Loucy (cell line): ENCODE results near the gene ALPL.

ENCODE experiments used
- H2AFZ ChIP-seq: fragments of 200-600 bp; sonication (generic); 2 replicates; pipeline ENCODE4 v1.6.0; 2016; ENCODE audit warnings: antibody characterized with exemption, mild to moderate bottlenecking, low read length, moderate library complexity
- H3F3A ChIP-seq: fragments of 200-600 bp; 2 replicates; pipeline ENCODE4 v1.6.0; 2016; ENCODE audit warnings: antibody characterized with exemption, low read depth, mild to moderate bottlenecking
- H3K27me3 ChIP-seq: fragments of 200-600 bp; sonication (generic); 2 replicates; pipeline ENCODE4 v1.6.1; 2014; ENCODE audit warnings: low read length, mild to moderate bottlenecking; ENCODE audit not compliant: insufficient read depth, poor library complexity, severe bottlenecking
- H3K36me3 ChIP-seq: fragments of 200-600 bp; sonication (generic); 2 replicates; pipeline ENCODE4 v1.6.1; 2016; ENCODE audit warnings: low read length; ENCODE audit not compliant: insufficient read depth
- H3K4me1 ChIP-seq: fragments of 200-600 bp; sonication (generic); 2 replicates; pipeline ENCODE4 v1.5.1; 2014; ENCODE audit warnings: low read length, mild to moderate bottlenecking; ENCODE audit not compliant: insufficient read depth, poor library complexity, severe bottlenecking
- H3K4me2 ChIP-seq: fragments of 200-600 bp; sonication (generic); 2 replicates; pipeline ENCODE4 v1.6.0; 2014; ENCODE audit warnings: antibody characterized with exemption, low read length, low read depth, mild to moderate bottlenecking; ENCODE audit not compliant: poor library complexity, severe bottlenecking
- H3K4me3 ChIP-seq: fragments of 200-600 bp; sonication (generic); 2 replicates; pipeline ENCODE4 v1.5.1; 2014; ENCODE audit warnings: low read length, mild to moderate bottlenecking, mixed read lengths; ENCODE audit not compliant: poor library complexity, severe bottlenecking
- H3K79me2 ChIP-seq: fragments of 200-600 bp; sonication (generic); 2 replicates; pipeline ENCODE4 v1.6.1; 2014; ENCODE audit warnings: low read length; ENCODE audit not compliant: insufficient read depth
- H3K9ac ChIP-seq: fragments of 200-600 bp; sonication (generic); 2 replicates; pipeline ENCODE4 v1.6.0; 2014; ENCODE audit warnings: mild to moderate bottlenecking, low read depth, low read length, moderate library complexity; ENCODE audit not compliant: poor library complexity, severe bottlenecking
- H3K9me2 ChIP-seq: fragments of 200-600 bp; sonication (generic); replicated peaks from 2 replicates; pipeline ENCODE4 v1.6.1; 2016; ENCODE audit warnings: low read depth, low read length, mixed read lengths
- H3K9me3 ChIP-seq: fragments of 200-600 bp; sonication (generic); 2 replicates; pipeline ENCODE4 v1.6.1; 2014; ENCODE audit warnings: mild to moderate bottlenecking, antibody characterized with exemption, low read length, low read depth; ENCODE audit not compliant: insufficient read depth
- H4K20me1 ChIP-seq: fragments of 200-600 bp; sonication (generic); 2 replicates; pipeline ENCODE4 v1.6.0; 2014; ENCODE audit warnings: antibody characterized with exemption, low read length, mild to moderate bottlenecking; ENCODE audit not compliant: insufficient read depth, poor library complexity, severe bottlenecking
- CTCF ChIP-seq: fragments of 200-600 bp; sonication (generic); conservative IDR thresholded peaks from 2 replicates; pipeline ENCODE4 v1.5.1; 2014; ENCODE audit warnings: mild to moderate bottlenecking, antibody characterized with exemption, low read length
- EZH2phosphoT487 ChIP-seq: fragments of 200-600 bp; IDR thresholded peaks from 2 replicates; pipeline ENCODE4 v1.6.1; 2018; ENCODE audit warnings: antibody characterized with exemption, mild to moderate bottlenecking, moderate library complexity, borderline replicate concordance

ALPL gene

GRCh38 chr1:21574466-21575151 is 65.4 kb downstream of the ALPL start:
- Histone ChIP-seq H3K79me2 (no peaks in the 10 kb centered on the region), H3F3A (no peaks in the 10 kb centered on the region), H3K9ac (no peak overlapping the region), H4K20me1 (no peaks in the 10 kb centered on the region), H3K4me1 (no peaks in the 10 kb centered on the region), H3K9me2 (no peaks in the 10 kb centered on the region), H2AFZ (no peak overlapping the region), H3K4me2 (no peak overlapping the region), H3K9me3 (no peaks in the 10 kb centered on the region), H3K36me3 (no peaks in the 10 kb centered on the region), H3K4me3 (no peak overlapping the region), H3K27me3 (no peaks in the 10 kb centered on the region)
- no peak for TF ChIP-seq CTCF

- no peaks in the 10 kb centered on the region for H3K79me2 ChIP-seq
- H2AFZ ChIP-seq = no peak overlapping the region
- H3K4me2 ChIP-seq = no peak overlapping the region
- H3K4me1 ChIP-seq = no peaks in the 10 kb centered on the region
- no peaks in the 10 kb centered on the region for H3K9me3 ChIP-seq
- no peaks in the 10 kb centered on the region for H3K9me2 ChIP-seq
- no peaks in the 10 kb centered on the region for H3F3A ChIP-seq
- H3K27me3 ChIP-seq = no peaks in the 10 kb centered on the region
- no peak overlapping the region for H3K9ac ChIP-seq
- no peak overlapping the region for H3K4me3 ChIP-seq
- no peaks in the 10 kb centered on the region for H4K20me1 ChIP-seq
- H3K36me3 ChIP-seq = no peaks in the 10 kb centered on the region
- TF ChIP-seq CTCF = no peak
- TF ChIP-seq EZH2phosphoT487 = no peak
These were observed 66.2 kb downstream of the ALPL start for GRCh38 chr1:21575351-21575942.

GRCh38 chr1:21576031-21576797 is 67.0 kb downstream of the ALPL start:
- no peaks in the 10 kb centered on the region for H3K79me2 ChIP-seq
- no peak for TF ChIP-seq CTCF
- no peak for TF ChIP-seq EZH2phosphoT487
- H3K9ac ChIP-seq = no peak overlapping the region

More at GRCh38 chr1:21576031-21576797, 67.0 kb downstream of the ALPL start:
- no peaks in the 10 kb centered on the region for H3F3A ChIP-seq
- H2AFZ ChIP-seq = no peak overlapping the region
- no peaks in the 10 kb centered on the region for H3K36me3 ChIP-seq
- no peaks in the 10 kb centered on the region for H3K9me2 ChIP-seq
- no peaks in the 10 kb centered on the region for H3K4me1 ChIP-seq
- H3K4me3 ChIP-seq = no peak overlapping the region
- no peak overlapping the region for H3K4me2 ChIP-seq
- H4K20me1 ChIP-seq = no peaks in the 10 kb centered on the region
- H3K27me3 ChIP-seq = no peaks in the 10 kb centered on the region
- H3K9me3 ChIP-seq = no peaks in the 10 kb centered on the region
